Measurements from ENCODE around the gene DTX1. TPM values are rescaled to one million over a fixed set of nuclear protein-coding genes. Genes with fewer than 3 reads are reported as not detected.

Gene DTX1
- total and polyA plus RNA-seq, 4 donors = 2.1 to 33.2 (median 10.0) TPM

DNA sequence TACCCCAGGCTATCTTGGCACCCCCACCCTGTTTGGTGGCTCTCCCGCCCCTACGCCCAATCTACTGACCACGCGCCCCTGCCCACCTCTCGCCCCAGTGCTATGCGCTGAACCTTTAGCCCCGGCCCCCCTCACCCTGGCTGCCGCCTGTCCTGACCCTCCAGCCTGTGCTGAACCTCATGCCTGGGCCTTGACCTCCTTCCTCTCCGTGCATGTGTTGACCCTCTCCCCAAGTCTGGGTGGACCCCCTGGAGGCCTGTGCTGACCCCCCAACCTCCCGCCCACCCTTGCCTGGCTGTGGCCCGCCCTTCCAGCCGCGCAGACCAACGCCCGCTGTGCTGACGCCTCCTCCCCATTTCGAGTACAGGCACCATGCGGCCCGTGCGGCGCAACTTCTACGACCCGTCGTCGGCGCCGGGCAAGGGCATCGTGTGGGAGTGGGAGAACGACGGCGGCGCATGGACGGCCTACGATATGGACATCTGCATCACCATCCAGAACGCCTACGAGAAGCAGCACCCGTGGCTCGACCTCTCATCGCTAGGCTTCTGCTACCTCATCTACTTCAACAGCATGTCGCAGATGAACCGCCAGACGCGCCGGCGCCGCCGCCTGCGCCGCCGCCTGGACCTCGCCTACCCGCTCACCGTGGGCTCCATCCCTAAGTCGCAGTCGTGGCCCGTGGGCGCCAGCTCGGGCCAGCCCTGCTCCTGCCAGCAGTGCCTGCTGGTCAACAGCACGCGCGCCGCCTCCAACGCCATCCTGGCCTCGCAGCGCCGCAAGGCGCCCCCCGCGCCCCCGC, 20.7 kb downstream of the DTX1 start (continued):
- TF ChIP-seq ZBTB33 (IDR thresholded peaks at IDR 0.05) (no peak), NR2F2 (IDR thresholded peaks at IDR 0.05) (no peak), SP1 (IDR thresholded peaks at IDR 0.05) (no peak), FOXA1 (IDR thresholded peaks at IDR 0.05) (no peak)
- TF ChIP-seq, protein P1, sequence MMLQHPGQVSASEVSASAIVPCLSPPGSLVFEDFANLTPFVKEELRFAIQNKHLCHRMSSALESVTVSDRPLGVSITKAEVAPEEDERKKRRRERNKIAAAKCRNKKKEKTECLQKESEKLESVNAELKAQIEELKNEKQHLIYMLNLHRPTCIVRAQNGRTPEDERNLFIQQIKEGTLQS (IDR thresholded peaks at IDR 0.05) = no peak
- TF ChIP-seq, protein P2, sequence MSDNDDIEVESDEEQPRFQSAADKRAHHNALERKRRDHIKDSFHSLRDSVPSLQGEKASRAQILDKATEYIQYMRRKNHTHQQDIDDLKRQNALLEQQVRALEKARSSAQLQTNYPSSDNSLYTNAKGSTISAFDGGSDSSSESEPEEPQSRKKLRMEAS (IDR thresholded peaks at IDR 0.05) = no peak

DNA sequence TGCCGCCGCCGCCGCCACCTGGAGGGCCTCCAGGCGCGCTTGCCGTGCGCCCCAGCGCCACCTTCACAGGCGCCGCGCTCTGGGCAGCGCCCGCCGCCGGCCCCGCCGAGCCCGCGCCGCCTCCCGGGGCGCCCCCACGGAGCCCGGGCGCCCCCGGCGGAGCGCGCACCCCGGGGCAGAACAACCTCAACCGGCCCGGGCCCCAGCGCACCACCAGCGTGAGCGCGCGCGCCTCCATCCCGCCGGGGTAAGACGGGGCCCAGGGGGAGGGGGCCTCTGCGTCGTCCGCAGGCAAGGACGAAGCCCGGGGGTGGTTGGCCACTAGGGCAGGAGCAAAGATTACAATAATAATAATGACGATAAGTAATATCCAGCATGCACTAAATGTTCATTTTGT, 21.3 kb downstream of the DTX1 start:
- Histone ChIP-seq H3K4me1 (ENCODE audit: control insufficient read depth in 4 of 4, insufficient read depth in 4 of 4, low read length in 3 of 4) (peaks cover 0 to 12% (median 3%) of the 10 kb centered on the region in 4 donors), H3K9me3 (ENCODE audit: control insufficient read depth in 4 of 4, low read length in 3 of 4) (no peaks in the 10 kb centered on the region), H3K4me3 (ENCODE audit: low read depth in 1 of 3, low read length in 3 of 3) (no peak overlapping the region), H3K27me3 (ENCODE audit: control insufficient read depth in 4 of 4, insufficient read depth in 4 of 4, low read length in 3 of 4) (no peaks in the 10 kb centered on the region), H3K9ac (ENCODE audit: low read depth in 1 of 2, low read length in 2 of 2) (no peak overlapping the region), H3K27ac (ENCODE audit: low read depth in 1 of 2, low read length in 2 of 2) (no peak overlapping the region), H3K36me3 (ENCODE audit: control insufficient read depth in 4 of 4, insufficient read depth in 3 of 4, low read depth in 1 of 4, low read length in 3 of 4) (peaks cover 0 to 8% (median 3%) of the 10 kb centered on the region in 4 donors)
- no peak for DNase-seq (ENCODE audit: low spot score)
- TF ChIP-seq EGR1 (IDR thresholded peaks at IDR 0.05; ENCODE audit: low read depth in 2 of 2) = no peak
- no peak for TF ChIP-seq NR2F2 (IDR thresholded peaks at IDR 0.05)
- 66% methylated on average over 48 of the region's 48 CpGs for WGBS

DNA sequence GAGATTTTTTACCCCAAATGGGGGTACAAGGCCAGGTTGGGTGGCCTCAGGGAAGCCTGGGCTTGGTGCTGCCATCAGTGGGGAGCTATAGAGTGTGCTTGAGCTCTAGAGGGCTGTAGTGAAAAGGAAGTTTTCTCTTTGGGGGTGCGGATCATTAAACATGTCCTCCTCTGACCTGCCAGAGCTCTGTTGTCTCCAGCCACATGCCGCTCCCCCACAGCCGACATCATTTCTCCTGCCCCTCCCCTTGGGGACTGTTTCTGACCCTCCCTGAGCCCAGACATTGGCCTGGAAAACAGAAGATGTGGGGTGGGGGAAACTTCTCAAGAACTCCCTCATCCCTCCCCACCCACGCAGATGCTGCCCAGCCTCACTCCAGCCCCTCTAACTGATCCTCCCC, 25.3 kb downstream of the DTX1 start:
- Histone ChIP-seq H3K9me3 (ENCODE audit: control insufficient read depth in 4 of 4, low read length in 3 of 4) (no peaks in the 10 kb centered on the region), H3K4me3 (ENCODE audit: low read depth in 1 of 3, low read length in 3 of 3) (no peak overlapping the region), H3K27me3 (ENCODE audit: control insufficient read depth in 4 of 4, insufficient read depth in 4 of 4, low read length in 3 of 4) (no peaks in the 10 kb centered on the region), H3K4me1 (ENCODE audit: control insufficient read depth in 4 of 4, insufficient read depth in 4 of 4, low read length in 3 of 4) (peaks cover 0 to 4% (median 3%) of the 10 kb centered on the region in 4 donors), H3K27ac (ENCODE audit: low read depth in 1 of 2, low read length in 2 of 2) (no peak overlapping the region), H3K9ac (ENCODE audit: low read depth in 1 of 2, low read length in 2 of 2) (no peak overlapping the region), H3K36me3 (ENCODE audit: control insufficient read depth in 4 of 4, insufficient read depth in 3 of 4, low read depth in 1 of 4, low read length in 3 of 4) (peaks cover 0 to 12% (median 4%) of the 10 kb centered on the region in 4 donors)
- 92% methylated on average over 4 of the region's 4 CpGs for WGBS
- TF ChIP-seq RAD21 (IDR thresholded peaks at IDR 0.05) = no peak
- TF ChIP-seq HNF4G (IDR thresholded peaks at IDR 0.05) = no peak
- TF ChIP-seq, protein P2 (IDR thresholded peaks at IDR 0.05) = no peak
- TF ChIP-seq EGR1 (IDR thresholded peaks at IDR 0.05; ENCODE audit: low read depth in 2 of 2) = no peak
- TF ChIP-seq CTCF (IDR thresholded peaks at IDR 0.05; ENCODE audit: low read depth, low read length, missing input control) = no peak
- no peak for TF ChIP-seq FOXA2 (IDR thresholded peaks at IDR 0.05)
- TF ChIP-seq, protein P3, sequence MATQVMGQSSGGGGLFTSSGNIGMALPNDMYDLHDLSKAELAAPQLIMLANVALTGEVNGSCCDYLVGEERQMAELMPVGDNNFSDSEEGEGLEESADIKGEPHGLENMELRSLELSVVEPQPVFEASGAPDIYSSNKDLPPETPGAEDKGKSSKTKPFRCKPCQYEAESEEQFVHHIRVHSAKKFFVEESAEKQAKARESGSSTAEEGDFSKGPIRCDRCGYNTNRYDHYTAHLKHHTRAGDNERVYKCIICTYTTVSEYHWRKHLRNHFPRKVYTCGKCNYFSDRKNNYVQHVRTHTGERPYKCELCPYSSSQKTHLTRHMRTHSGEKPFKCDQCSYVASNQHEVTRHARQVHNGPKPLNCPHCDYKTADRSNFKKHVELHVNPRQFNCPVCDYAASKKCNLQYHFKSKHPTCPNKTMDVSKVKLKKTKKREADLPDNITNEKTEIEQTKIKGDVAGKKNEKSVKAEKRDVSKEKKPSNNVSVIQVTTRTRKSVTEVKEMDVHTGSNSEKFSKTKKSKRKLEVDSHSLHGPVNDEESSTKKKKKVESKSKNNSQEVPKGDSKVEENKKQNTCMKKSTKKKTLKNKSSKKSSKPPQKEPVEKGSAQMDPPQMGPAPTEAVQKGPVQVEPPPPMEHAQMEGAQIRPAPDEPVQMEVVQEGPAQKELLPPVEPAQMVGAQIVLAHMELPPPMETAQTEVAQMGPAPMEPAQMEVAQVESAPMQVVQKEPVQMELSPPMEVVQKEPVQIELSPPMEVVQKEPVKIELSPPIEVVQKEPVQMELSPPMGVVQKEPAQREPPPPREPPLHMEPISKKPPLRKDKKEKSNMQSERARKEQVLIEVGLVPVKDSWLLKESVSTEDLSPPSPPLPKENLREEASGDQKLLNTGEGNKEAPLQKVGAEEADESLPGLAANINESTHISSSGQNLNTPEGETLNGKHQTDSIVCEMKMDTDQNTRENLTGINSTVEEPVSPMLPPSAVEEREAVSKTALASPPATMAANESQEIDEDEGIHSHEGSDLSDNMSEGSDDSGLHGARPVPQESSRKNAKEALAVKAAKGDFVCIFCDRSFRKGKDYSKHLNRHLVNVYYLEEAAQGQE (IDR thresholded peaks at IDR 0.05) = no peak
- TF ChIP-seq TAF1 (conservative IDR thresholded peaks at IDR 0.05) = no peak
- TF ChIP-seq JUND (IDR thresholded peaks at IDR 0.05) = no peak
- no peak for TF ChIP-seq NR2F2 (IDR thresholded peaks at IDR 0.05)
- TF ChIP-seq YY1 (IDR thresholded peaks at IDR 0.05) = no peak
- TF ChIP-seq SP1 (IDR thresholded peaks at IDR 0.05) = no peak
- TF ChIP-seq RXRA (IDR thresholded peaks at IDR 0.05) = no peak
- no peak for TF ChIP-seq GABPA (IDR thresholded peaks at IDR 0.05 in 1 of 2, conservative IDR thresholded peaks at IDR 0.05 in 1 of 2)
- no peak for TF ChIP-seq ZBTB33 (IDR thresholded peaks at IDR 0.05)
- TF ChIP-seq HNF4A (conservative IDR thresholded peaks at IDR 0.05) = no peak
- TF ChIP-seq, protein P1 (IDR thresholded peaks at IDR 0.05) = no peak
- TF ChIP-seq FOXA1 (IDR thresholded peaks at IDR 0.05) = no peak
- no peak for DNase-seq (ENCODE audit: low spot score)

Data from liver (tissue), 9 donors.